Effector CD4-positive, alpha-beta T cell (primary cell): Measurements from ENCODE around the gene PSMB7.

Experiments used
- DNase-seq: peaks from one replicate; pipeline ENCODE4 v3.0.0-alpha.2; 2020

Gene PSMB7

GRCh38 chr9:124342776-124343485 lies 72.3 kb downstream of the PSMB7 start:
- DNase-seq: no peak

DNA sequence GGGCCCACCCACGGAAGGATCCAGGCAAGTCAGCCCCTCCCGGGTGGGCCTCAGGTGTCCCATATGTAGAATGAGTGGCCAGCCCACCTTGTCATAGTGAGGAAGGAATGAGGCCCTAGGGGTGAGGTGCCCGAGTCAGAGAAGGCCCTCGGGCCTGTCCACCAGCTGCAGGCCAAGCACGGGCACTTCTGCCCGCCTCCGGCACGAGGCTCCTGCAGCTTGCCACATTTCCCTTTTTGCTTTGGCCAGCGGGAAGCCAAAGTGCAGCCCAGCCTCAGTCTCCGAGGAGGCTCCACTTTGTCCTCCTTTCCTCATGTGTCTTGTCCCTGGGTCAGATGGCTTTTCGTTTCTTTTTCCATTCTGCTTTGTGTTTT lies 72.9 kb downstream of the PSMB7 start:
- DNase-seq: no peak

- DNase-seq: no peak
Measured at GRCh38 chr9:124341455-124342170, 73.6 kb downstream of the PSMB7 start.

DNA sequence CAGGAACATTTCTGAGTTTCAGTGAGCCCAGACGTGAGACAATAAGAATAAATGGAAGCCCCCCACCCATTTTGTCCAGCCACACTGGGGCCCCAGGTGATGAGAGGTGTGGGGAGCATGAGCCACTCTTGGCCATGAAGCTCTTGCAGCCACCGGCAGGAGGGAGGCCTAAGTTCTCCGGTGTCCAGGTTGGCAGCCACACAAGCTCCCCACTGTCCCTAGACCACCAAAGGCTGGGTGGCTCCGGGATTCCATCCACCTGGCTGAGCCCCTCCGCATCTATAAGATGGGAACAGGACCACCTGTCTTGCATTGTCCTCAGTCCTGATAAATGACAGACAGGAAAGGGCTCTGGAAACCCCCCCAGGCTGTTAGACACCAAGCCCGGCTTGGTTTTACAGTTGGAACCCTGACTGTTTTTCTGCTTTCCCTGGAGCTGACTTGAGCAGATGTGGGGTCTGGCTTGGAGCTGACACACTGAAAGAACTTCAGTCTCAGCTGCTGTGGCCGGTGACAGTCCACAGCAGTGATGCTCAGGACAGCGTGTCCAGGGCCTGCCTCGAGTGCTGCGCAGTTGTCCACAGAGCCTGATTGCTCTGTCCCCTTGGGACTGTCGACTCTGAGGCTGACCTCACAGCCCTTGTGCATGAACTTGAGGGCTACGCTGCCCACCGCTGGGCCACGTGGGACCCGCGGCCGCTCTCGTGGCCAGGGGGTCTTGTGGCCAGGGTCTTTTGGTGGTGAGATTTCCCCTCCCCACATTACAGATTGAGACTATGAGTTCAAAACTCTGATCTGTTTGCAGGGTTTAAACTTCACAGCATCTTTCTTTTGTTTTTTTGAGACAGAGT lies 74.8 kb downstream of the PSMB7 start:
- DNase-seq: no peak

DNA sequence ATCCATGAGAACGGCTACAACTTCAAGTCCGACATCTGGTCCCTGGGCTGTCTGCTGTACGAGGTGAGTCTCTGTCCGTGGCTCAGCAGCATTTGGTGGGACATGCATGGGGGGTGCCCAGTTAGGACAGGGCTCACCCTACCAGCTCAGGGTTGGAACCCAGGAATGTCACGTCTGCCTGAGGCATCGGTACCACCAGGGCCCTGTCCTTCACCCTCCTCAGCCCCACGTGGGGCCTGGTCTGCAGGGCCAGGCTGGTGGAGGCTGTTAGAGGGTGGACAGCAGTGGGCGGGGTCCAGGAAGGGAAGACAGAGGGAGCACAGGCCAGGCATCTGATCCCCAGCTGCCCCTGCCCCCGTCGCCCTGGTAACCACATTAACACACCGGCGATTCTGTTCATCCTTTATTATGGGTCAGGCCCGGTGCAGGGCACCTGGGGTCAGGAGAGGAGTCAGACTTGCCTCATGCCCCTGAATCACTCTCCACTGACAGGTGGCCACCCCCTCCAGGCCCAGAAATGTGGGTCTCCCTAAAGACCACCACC lies 75.6 kb downstream of the PSMB7 start:
- no peak for DNase-seq

DNA sequence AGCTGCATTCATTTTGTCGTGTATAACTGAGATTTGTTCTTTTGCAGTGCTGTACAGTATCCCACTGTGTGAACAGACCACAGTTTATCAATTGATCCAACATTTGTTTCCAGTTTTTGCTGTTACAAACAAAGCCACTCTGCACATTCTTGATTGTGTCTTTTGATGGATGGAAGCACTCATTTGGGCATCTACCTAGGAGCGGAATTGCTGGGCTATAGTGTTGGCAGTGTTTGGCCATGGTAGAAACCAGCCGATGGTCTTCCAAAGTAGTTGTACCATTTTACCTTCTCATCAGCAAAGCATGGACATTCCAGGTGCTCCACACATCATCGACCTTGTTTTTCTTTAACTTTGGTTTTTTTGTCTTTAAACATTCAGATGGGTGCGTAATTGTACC lies 77.7 kb downstream of the PSMB7 start:
- DNase-seq: no peak

GRCh38 chr9:124335320-124335707 lies 79.9 kb downstream of the PSMB7 start:
- DNase-seq: no peak

- DNase-seq: no peak
Measured at GRCh38 chr9:124334568-124335319, 80.5 kb downstream of the PSMB7 start.

GRCh38 chr9:124333203-124333579 lies 82.1 kb downstream of the PSMB7 start:
- no peak for DNase-seq

- DNase-seq: no peak
Measured at GRCh38 chr9:124332361-124333202, 82.7 kb downstream of the PSMB7 start.

- no peak for DNase-seq
Measured at GRCh38 chr9:124331580-124331979, 83.7 kb downstream of the PSMB7 start.

DNA sequence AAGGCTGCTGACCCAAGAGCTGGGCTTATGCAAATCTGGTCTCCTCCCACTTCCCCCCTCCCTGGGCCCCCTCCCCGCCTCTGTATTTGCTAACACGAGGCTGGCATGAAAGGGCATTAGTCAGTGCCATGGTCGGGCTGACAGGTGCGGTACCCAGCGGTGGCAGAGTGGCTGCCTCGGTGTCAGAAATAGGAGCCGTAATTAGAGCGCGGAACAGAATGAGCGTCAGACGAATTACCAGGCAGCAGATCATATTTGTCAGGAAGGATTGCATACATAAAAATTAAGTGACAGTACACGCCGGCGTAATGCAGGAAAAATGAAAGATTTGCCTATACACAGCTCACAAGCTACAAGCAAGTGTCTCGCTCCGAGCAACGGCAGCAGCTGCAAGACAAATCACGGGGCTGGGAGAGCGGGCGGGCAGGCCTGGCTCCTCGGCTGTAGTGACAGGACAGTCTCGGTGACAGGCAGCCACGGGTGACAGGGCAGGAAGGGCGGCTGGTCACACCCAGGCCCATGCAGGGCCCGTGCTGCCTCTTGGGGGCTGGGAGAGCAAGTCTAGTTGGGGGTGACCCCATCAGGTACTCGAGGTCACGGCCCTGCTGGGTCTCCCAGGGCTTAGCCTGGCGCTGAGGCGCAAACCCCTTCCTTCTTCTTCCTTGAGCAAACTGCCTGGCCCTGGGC lies 85.1 kb downstream of the PSMB7 start:
- DNase-seq: no peak

GRCh38 chr9:124329206-124329792 lies 85.9 kb downstream of the PSMB7 start:
- no peak for DNase-seq

DNA sequence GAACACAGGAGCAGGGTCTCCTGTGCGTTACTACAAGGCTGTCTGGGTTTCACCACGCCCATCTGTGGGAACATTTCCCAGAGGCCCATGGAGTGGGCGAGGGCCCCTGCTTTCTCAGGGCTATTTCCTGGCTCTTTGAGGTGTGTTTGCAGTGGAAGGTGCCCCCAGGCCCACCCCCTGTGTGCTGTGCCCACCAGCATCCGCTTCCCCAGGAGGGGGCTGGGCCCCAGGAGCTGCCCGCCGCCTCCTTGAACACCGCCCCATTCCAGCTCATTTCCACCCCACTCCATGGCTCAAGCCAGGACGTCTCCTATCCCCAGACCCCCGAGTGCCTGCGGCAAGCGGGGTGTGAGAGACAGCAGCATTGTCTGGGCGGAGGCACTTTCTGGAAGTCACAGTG lies 87.0 kb downstream of the PSMB7 start:
- no peak for DNase-seq

DNA sequence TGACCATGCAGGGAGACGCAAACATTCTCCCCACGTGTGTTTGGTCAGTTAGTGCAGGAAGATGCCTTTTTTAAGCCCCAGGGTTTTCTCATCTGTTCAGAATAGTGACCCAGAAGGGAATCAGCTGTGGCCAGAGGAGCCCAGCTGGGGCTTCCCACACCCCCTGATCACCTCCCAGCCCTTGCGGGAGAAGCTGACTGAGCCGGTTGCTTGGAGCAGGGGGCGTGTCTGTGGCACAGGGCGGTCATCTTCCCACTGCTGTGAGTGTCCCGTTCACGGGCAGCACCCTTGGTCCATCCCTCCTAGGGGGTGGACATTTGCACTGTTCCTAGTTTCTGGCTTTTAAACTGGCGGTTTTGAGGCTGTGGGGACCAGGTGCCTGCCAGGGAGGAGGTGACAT lies 87.8 kb downstream of the PSMB7 start:
- DNase-seq: no peak

GRCh38 chr9:124326378-124326777 lies 88.9 kb downstream of the PSMB7 start:
- DNase-seq: no peak

GRCh38 chr9:124325816-124326215 lies 89.4 kb downstream of the PSMB7 start:
- DNase-seq: no peak

GRCh38 chr9:124323904-124324303 lies 91.3 kb downstream of the PSMB7 start:
- no peak for DNase-seq

DNA sequence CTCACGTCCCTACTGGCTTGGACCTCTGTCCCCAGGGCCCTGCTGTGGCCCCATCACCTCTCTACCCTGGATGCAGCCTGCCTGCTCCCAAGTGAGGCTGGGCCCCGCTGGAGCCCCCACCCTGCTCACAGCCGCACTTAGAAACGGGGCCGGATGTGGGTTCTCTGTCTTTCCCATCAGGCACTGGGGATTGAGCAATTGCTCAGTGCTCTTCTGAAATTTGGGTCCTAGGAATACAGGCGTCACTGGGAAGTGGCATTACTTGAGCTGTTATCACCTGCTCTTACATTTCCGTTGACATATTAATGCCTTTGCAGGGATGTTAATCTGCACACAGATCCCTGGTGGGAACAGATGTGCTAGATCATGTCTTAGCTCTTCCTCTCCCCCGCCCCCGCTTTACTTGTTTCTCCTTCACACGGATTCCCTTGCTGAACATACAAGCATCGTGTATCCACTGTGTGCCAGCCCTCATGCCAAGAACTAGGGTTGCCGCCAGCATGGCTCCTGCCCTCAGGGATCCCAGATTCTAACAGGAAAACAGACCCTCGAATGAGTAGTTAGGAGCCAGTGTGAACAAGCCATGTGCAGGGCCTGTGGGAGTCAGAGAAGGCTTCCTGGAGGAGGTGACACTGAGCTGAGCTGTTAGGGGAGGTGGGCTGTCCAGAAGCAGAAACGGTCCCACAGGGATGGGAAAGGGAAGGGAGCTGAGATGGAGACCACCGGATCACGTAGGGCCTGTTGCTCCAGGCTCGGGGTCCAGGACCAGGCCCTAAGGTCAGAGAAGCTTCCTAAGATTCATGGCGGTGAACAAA lies 92.4 kb downstream of the PSMB7 start:
- DNase-seq: no peak

GRCh38 chr9:124321935-124322334 lies 93.3 kb downstream of the PSMB7 start:
- DNase-seq: no peak
